Peyer's patch (tissue), 4 donors: ENCODE measurements around the gene ESF1.

ENCODE experiments used
- CTCF ChIP-seq, 6 experiments: fragments of 450-650 bp in 4 of 6; fragments of 200-600 bp in 2 of 6; sonication (generic) in 1 of 6; IDR thresholded peaks; one replicate each; pipeline ENCODE4 v1.5.1; 2017 to 2019; ENCODE audit warnings: antibody characterized with exemption in 6 of 6, mild to moderate bottlenecking in 3 of 6, moderate library complexity in 1 of 6
- POLR2A ChIP-seq, 2 donors: fragments of 450-650 bp; IDR thresholded peaks; one replicate each; pipeline ENCODE4 v1.5.1; 2017; ENCODE audit warnings: antibody characterized with exemption in 2 of 2, mild to moderate bottlenecking in 2 of 2, moderate library complexity in 2 of 2

DNA sequence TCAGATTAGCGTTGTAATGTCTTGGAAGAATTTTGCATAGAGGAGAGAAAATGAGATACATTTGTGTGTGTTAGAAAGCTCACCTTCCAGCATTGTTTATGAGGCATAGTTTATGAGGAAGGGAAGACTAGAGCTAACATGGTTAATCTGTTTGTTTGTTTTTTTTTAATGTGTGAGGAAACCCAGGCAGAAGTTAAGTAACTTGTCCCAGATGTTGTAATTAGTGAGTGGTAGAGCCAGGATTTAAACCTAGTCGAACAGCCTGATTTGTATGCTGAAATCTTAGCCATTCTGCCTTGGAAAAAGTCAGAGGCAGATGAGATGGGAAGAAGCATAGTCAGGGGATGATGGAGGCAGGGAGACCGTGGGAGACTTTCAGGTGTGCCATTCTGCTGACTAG lies 29.2 kb upstream of the ESF1 start:
- no peak for TF ChIP-seq CTCF (IDR thresholded peaks at IDR 0.05)
- no peak for TF ChIP-seq POLR2A (IDR thresholded peaks at IDR 0.05)
